Erythroblast (primary cell): ENCODE data around the gene TIGD6.

Source experiments
- GATA1 ChIP-seq: IDR thresholded peaks from 2 replicates; pipeline ENCODE4 v1.6.1; 2011; ENCODE audit warnings: low read depth, mild to moderate bottlenecking, control low read depth, low read length, moderate library complexity
- POLR2A ChIP-seq: IDR thresholded peaks from 2 replicates; pipeline ENCODE4 v1.6.1; 2011; ENCODE audit warnings: mild to moderate bottlenecking, low read length

- TF ChIP-seq POLR2A (no peak), GATA1 (no peak)
Measured at GRCh38 chr5:149953436-149954121, 46.9 kb downstream of the TIGD6 start.
